ENCODE data around the gene GIMD1.

- TF ChIP-seq CTCF (IDR thresholded peaks at IDR 0.05), result no peak
- TF ChIP-seq SIN3A (IDR thresholded peaks at IDR 0.05; ENCODE audit: borderline replicate concordance, low read depth, low read length), result no peak
- TF ChIP-seq EZH2phosphoT487 (IDR thresholded peaks at IDR 0.05; ENCODE audit: borderline replicate concordance, low read depth), result no peak
- TF ChIP-seq TAF1 (IDR thresholded peaks at IDR 0.05; ENCODE audit: borderline replicate concordance, low read depth, low read length), result no peak
- no peak for TF ChIP-seq FOXJ3 (CRISPR knock-in tag; IDR thresholded peaks at IDR 0.05)
- no peak for TF ChIP-seq POLR2AphosphoS5 (IDR thresholded peaks at IDR 0.05; ENCODE audit: low read depth, low read length)
- no peak for TF ChIP-seq SMC3 (IDR thresholded peaks at IDR 0.05; ENCODE audit: low read depth, low read length)
Measured at GRCh38 chr4:106366026-106366425, 2.6 kb downstream of the GIMD1 start.

All from SK-N-SH (cell line).